ENCODE measurements around the gene PRND. TPM values are rescaled to one million over a fixed set of nuclear protein-coding genes. Genes with fewer than 3 reads are reported as not detected.
"Not testable (repeated sequence)": the region's sequence is repeated elsewhere in the genome, so short reads cannot be mapped to it uniquely, and the experiment has no call there.

PRND gene
- total RNA-seq, 1 donor from 2014 or later: not detected

DNA sequence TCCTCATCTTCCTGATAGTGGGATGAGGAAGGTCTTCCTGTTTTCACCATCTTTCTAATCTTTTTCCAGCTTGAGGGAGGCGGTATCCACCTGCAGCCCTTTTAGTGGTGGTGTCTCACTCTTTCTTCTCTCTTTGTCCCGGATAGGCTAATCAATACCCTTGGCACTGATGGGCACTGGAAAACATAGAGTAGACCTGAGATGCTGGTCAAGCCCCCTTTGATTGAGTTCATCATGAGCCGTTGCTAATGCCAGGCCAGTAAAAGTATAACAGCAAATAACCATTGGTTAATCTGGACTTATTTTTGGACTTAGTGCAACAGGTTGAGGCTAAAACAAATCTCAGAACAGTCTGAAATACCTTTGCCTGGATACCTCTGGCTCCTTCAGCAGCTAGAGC, 21.8 kb upstream of the PRND start:
- TF ChIP-seq, protein P1, sequence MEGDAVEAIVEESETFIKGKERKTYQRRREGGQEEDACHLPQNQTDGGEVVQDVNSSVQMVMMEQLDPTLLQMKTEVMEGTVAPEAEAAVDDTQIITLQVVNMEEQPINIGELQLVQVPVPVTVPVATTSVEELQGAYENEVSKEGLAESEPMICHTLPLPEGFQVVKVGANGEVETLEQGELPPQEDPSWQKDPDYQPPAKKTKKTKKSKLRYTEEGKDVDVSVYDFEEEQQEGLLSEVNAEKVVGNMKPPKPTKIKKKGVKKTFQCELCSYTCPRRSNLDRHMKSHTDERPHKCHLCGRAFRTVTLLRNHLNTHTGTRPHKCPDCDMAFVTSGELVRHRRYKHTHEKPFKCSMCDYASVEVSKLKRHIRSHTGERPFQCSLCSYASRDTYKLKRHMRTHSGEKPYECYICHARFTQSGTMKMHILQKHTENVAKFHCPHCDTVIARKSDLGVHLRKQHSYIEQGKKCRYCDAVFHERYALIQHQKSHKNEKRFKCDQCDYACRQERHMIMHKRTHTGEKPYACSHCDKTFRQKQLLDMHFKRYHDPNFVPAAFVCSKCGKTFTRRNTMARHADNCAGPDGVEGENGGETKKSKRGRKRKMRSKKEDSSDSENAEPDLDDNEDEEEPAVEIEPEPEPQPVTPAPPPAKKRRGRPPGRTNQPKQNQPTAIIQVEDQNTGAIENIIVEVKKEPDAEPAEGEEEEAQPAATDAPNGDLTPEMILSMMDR (IDR thresholded peaks at IDR 0.05; ENCODE audit: insufficient read depth, low read length, poor library complexity, severe bottlenecking): no peak
- no peak for DNase-seq (ENCODE audit: low read depth)
- Histone ChIP-seq H3K27me3 (ENCODE audit: control insufficient read depth, insufficient read depth, low read length) (no peaks in the 10 kb centered on the region), H3K36me3 (ENCODE audit: control insufficient read depth, insufficient read depth, low read length) (no peaks in the 10 kb centered on the region), H3K4me3 (ENCODE audit: low read depth, low read length) (no peak overlapping the region)

GRCh38 chr20:4702562-4703280, 19.0 kb upstream of the PRND start:
- DNase-seq (ENCODE audit: low read depth): no peak
- H3K4me3 ChIP-seq (ENCODE audit: low read depth, low read length): no peak overlapping the region
- H3K27me3 ChIP-seq (ENCODE audit: control insufficient read depth, insufficient read depth, low read length): no peaks in the 10 kb centered on the region
- TF ChIP-seq, protein P1 (IDR thresholded peaks at IDR 0.05; ENCODE audit: insufficient read depth, low read length, poor library complexity, severe bottlenecking): no peak
- no peaks in the 10 kb centered on the region for H3K36me3 ChIP-seq (ENCODE audit: control insufficient read depth, insufficient read depth, low read length)

- TF ChIP-seq, protein P1 (IDR thresholded peaks at IDR 0.05; ENCODE audit: insufficient read depth, low read length, poor library complexity, severe bottlenecking): no peak
- no peaks in the 10 kb centered on the region for H3K27me3 ChIP-seq (ENCODE audit: control insufficient read depth, insufficient read depth, low read length)
Observed at GRCh38 chr20:4703281-4703676, 18.4 kb upstream of the PRND start.

DNA sequence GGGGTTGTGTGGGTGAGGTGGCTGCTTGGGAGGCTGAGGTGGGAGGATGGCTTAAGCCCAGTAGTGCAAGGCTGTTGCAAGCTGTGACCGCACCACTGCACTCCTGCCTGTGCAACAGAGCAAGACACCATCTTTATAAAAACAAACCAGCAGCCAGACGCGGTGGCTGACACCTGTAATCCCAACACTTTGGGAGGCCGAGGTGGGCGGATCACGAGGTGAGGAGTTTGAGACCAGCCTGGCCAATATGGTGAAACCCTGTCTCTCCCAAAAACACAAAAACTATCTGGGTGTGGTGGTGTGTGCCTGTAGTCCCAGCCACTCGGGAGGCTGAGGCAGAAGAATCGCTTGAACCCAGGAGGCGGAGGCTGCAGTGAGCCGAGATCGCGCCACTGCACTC, 14.8 kb upstream of the PRND start:
- DNase-seq (ENCODE audit: low read depth); H3K27me3 ChIP-seq (ENCODE audit: control insufficient read depth, insufficient read depth, low read length); H3K4me3 ChIP-seq (ENCODE audit: low read depth, low read length); H3K36me3 ChIP-seq (ENCODE audit: control insufficient read depth, insufficient read depth, low read length): not testable (repeated sequence)

More at GRCh38 chr20:4703281-4703676, 18.4 kb upstream of the PRND start:
- Histone ChIP-seq H3K4me3 (ENCODE audit: low read depth, low read length) (no peak overlapping the region), H3K36me3 (ENCODE audit: control insufficient read depth, insufficient read depth, low read length) (no peaks in the 10 kb centered on the region)
- DNase-seq (ENCODE audit: low read depth): no peak

DNA sequence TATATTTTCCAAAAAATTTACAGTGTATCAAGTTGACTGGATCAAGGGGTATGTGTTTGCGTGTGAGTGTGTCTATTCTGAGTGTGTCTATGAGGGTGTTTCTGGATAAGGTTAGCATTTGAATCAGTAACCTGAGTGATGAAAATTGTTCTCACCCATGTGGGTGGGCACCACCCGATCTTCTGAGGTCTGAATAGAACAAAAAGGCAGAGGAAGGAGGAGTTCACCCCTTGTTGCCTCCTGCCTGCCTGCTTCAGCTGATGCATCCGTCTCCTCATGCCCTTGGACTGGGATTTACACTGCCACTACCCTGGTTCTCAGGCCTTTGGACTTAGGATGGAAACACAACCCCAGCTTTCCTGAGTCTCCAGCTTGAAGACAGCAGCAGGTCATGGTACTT, 13.7 kb upstream of the PRND start:
- TF ChIP-seq, protein P1 (IDR thresholded peaks at IDR 0.05; ENCODE audit: insufficient read depth, low read length, poor library complexity, severe bottlenecking): no peak
- H3K36me3 ChIP-seq (ENCODE audit: control insufficient read depth, insufficient read depth, low read length): no peaks in the 10 kb centered on the region
- H3K4me3 ChIP-seq (ENCODE audit: low read depth, low read length): no peak overlapping the region
- no peak for DNase-seq (ENCODE audit: low read depth)
- H3K27me3 ChIP-seq (ENCODE audit: control insufficient read depth, insufficient read depth, low read length): no peaks in the 10 kb centered on the region

DNA sequence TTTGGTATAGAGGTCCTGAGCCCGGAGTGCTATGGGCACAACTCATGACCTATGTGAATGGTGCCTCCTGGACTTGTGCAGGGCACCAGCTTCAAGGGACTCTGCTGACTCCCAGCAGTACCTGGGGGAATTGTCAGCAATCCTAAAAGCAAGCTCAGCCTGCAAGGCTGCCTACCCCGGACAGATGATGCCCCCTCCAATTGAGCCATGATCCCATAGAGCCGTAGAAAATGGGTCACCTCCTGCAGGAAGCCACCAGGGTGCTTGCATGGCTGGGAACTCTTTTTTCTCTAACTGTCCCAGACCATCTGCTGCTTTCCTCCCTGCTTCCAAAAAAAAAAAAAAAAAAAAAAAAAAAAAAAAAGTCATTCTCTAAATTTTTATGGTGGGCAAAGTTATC, 12.9 kb upstream of the PRND start:
- DNase-seq (ENCODE audit: low read depth): no peak
- Histone ChIP-seq H3K4me3 (ENCODE audit: low read depth, low read length) (no peak overlapping the region), H3K36me3 (ENCODE audit: control insufficient read depth, insufficient read depth, low read length) (no peaks in the 10 kb centered on the region), H3K27me3 (ENCODE audit: control insufficient read depth, insufficient read depth, low read length) (no peaks in the 10 kb centered on the region)
- TF ChIP-seq, protein P1 (IDR thresholded peaks at IDR 0.05; ENCODE audit: insufficient read depth, low read length, poor library complexity, severe bottlenecking): no peak

Measured in kidney epithelial cell (primary cell).